Adrenal gland (tissue), 12 donors: ENCODE measurements around the gene TINCR. TPM values are rescaled to one million over a fixed set of nuclear protein-coding genes. Genes with fewer than 3 reads are reported as not detected.

Experiments used
- DNase-seq, 7 donors: peaks; one replicate each; pipeline ENCODE4 v3.0.0-alpha.2; 2019 to 2020
- H3K27ac ChIP-seq, 5 donors: fragments of 200-600 bp; sonication (generic) in 4 of 5; 1 replicate in 3 of 5; 2 replicates in 2 of 5; pipeline versions ENCODE4 v1.5.1 to v1.8.0; 2016 to 2020; ENCODE audit warnings: mild to moderate bottlenecking in 1 of 5
- H3K27me3 ChIP-seq: fragments of 200-600 bp; 2 replicates; pipeline ENCODE4 v1.8.0; 2021
- H3K36me3 ChIP-seq, 2 donors: fragments of 200-600 bp; replicated peaks in 1 of 2; 1 replicate in 1 of 2; 2 replicates in 1 of 2; pipeline versions ENCODE4 v1.5.1 to v1.8.0; 2018 to 2022
- H3K4me1 ChIP-seq, 2 donors: fragments of 200-600 bp; replicated peaks in 1 of 2; 1 replicate in 1 of 2; 2 replicates in 1 of 2; pipeline versions ENCODE4 v1.5.1 to v1.8.0; 2018 to 2021
- H3K4me3 ChIP-seq, 4 donors: fragments of 200-600 bp; sonication (generic) in 3 of 4; one replicate each; pipeline ENCODE4 v1.5.1; 2016 to 2018
- H3K9me3 ChIP-seq, 3 donors: fragments of 200-600 bp; sonication (generic) in 1 of 3; replicated peaks in 1 of 3; 1 replicate in 2 of 3; 2 replicates in 1 of 3; pipeline versions ENCODE4 v1.5.1 to v1.8.0; 2016 to 2021
- CTCF ChIP-seq, 6 experiments: fragments of 450-650 bp in 4 of 6; fragments of 200-600 bp in 2 of 6; sonication (generic) in 1 of 6; IDR thresholded peaks; 1 replicate in 5 of 6; 2 replicates in 1 of 6; pipeline versions ENCODE4 v1.5.1 to v1.8.0; 2016 to 2021; ENCODE audit warnings: antibody characterized with exemption in 6 of 6, mild to moderate bottlenecking in 2 of 6, moderate library complexity in 1 of 6
- POLR2A ChIP-seq, 2 donors: fragments of 450-650 bp; IDR thresholded peaks; one replicate each; pipeline ENCODE4 v1.6.1; 2017; ENCODE audit warnings: antibody characterized with exemption in 2 of 2, mild to moderate bottlenecking in 2 of 2, moderate library complexity in 1 of 2
- WGBS, 4 donors: extraction: QIAGEN DNeasy Blood & Tissue Kit in 2 of 4; methylation state at CpG; one replicate each; pipeline versions ENCODE4 v1.1.5 to v1.1.7; 2013 to 2017; 5-methylcytosine and 5-hydroxymethylcytosine counted together
- intact Hi-C, 2 donors: fragments of 100-400 bp; cut with DNase I; formaldehyde crosslinking; loops; one replicate each; pipeline versions ENCODE4 v1.14.1 to v1.15.0; 2022 to 2023
- polyA plus RNA-seq, 3 donors: library from polyadenylated mRNA; stranded (reverse); fragments of 200-250 nt in 2 of 3; fragments of 350-450 nt in 1 of 3; fragmentation: Illumina TruSeq in 1 of 3; extraction: RNeasy Lipid Tissue Mini Kit (QIAGEN cat#74804) in 1 of 3; gene quantifications; one replicate each; pipeline ENCODE4 v1.2.3, GENCODE V29; 2013 to 2014
- total RNA-seq, 9 donors: library from RNA; depleted of rRNA in 4 of 9; stranded (reverse); fragments of >200 nt in 4 of 9; fragments of 120-200 nt in 1 of 9; fragmentation: NEBNext Ultra II Directional in 1 of 9; extraction: Animal tissue kit (Norgen Biotek cat#: 25700) in 1 of 9; gene quantifications; one replicate each; pipeline versions ENCODE4 v1.1.0 to v1.2.4, GENCODE V29; 2013 to 2023
- donor health status: healthy with polysubstance abuse.
- donor health status: Bipolar disorder and iron deficiency.
- donor health status: DM: yes; HTN: yes; CAD: no.
- donor health status: DM: no; HTN: no; CAD: no.
- donor health status: DM: no; HTN: no; CAD: no.
- donor health status: DM: yes; HTN: yes; CAD: no.

The TINCR gene
- total and polyA plus RNA-seq, 12 donors: 0.22 to 3.0 (median 0.77) TPM; not detected in 3

DNA sequence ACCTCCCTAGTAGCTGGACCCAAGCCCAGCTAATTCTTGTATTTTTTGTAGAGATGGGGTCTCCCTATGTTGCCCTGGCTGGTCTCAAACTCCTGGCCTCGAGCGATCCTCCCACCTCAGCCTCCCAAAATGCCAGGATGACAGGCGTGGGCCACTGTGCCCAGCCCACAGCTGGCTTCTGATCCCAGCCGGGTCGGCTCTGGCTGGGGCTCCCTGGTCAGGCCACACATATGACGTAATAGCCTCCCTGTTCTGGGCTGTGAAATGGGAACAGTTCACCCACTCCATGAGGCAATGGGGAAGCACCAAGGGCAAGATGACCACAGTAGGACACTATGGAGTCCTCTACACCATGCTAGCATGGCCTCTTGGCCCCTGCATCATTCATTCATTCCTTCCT is 41.1 kb downstream of the TINCR start:
- Histone ChIP-seq H3K27me3 (no peaks in the 10 kb centered on the region), H3K4me1 (no peaks in the 10 kb centered on the region), H3K9me3 (no peaks in the 10 kb centered on the region), H3K4me3 (no peak overlapping the region), H3K27ac (no peak overlapping the region), H3K36me3 (no peaks in the 10 kb centered on the region)
- intact Hi-C loops: no loop called here
- TF ChIP-seq CTCF (IDR thresholded peaks at IDR 0.05) (no peak), POLR2A (IDR thresholded peaks at IDR 0.05) (no peak)
- WGBS, 4 donors: 75 to 88% (median 81%) methylated on average over 5 to 6 of the region's 6 CpGs
- DNase-seq: no peak

DNA sequence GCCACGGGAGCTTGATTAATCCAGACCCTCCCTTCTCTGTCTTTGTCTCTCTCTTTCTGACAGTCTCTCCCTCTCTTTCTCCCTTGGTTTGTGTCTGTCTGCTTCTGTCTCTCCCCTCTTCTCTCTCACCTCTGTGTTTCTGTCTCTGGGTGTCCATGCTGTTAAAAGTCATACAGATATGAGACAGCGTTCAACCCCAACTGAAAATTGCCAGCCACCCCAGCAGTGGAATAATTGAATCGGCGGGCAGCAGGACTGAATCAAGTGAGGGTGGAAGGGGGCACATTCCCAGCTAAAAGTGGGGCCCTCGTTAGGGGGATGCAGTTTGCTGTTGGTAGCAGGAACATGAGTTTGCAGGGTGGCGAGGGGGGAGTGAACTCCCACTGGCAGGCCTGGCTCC is 43.7 kb downstream of the TINCR start:
- no peak for DNase-seq
- no peak overlapping the region for H3K4me3 ChIP-seq
- H3K27me3 ChIP-seq: no peaks in the 10 kb centered on the region
- no peaks in the 10 kb centered on the region for H3K4me1 ChIP-seq
- no peak for TF ChIP-seq POLR2A (IDR thresholded peaks at IDR 0.05)
- no peak for TF ChIP-seq CTCF (IDR thresholded peaks at IDR 0.05)
- H3K9me3 ChIP-seq: no peaks in the 10 kb centered on the region
- intact Hi-C loops: no loop called here
- no peak overlapping the region for H3K27ac ChIP-seq
- WGBS, 4 donors: 63 to 73% (median 66%) methylated on average over 6 of the region's 6 CpGs
- H3K36me3 ChIP-seq: no peaks in the 10 kb centered on the region

GRCh38 chr19:5522106-5522505 is 45.6 kb downstream of the TINCR start:
- no peaks in the 10 kb centered on the region for H3K36me3 ChIP-seq
- no peaks in the 10 kb centered on the region for H3K27me3 ChIP-seq
- no peak for TF ChIP-seq CTCF (IDR thresholded peaks at IDR 0.05)
- no peak for TF ChIP-seq POLR2A (IDR thresholded peaks at IDR 0.05)
- no peak overlapping the region for H3K4me3 ChIP-seq
- H3K27ac ChIP-seq: no peak overlapping the region
- H3K9me3 ChIP-seq: no peaks in the 10 kb centered on the region
- intact Hi-C loops: no loop called here
- WGBS, 4 donors: 64 to 69% (median 67%) methylated on average over 11 of the region's 11 CpGs
- no peak for DNase-seq
- H3K4me1 ChIP-seq: no peaks in the 10 kb centered on the region

- H3K9me3 ChIP-seq: no peaks in the 10 kb centered on the region
- no peak for DNase-seq
- H3K4me3 ChIP-seq: no peak overlapping the region
- 89 to 93% (median 90%) methylated on average over 4 of the region's 4 CpGs for WGBS, 4 donors
- intact Hi-C loops: no loop called here
- no peak for TF ChIP-seq POLR2A (IDR thresholded peaks at IDR 0.05)
- TF ChIP-seq CTCF (IDR thresholded peaks at IDR 0.05): no peak
- no peaks in the 10 kb centered on the region for H3K36me3 ChIP-seq
- no peaks in the 10 kb centered on the region for H3K4me1 ChIP-seq
- H3K27me3 ChIP-seq: no peaks in the 10 kb centered on the region
- H3K27ac ChIP-seq: no peak overlapping the region
Measured at GRCh38 chr19:5520501-5520900, 47.3 kb downstream of the TINCR start.
